Stimulated activated naive B cell treated with anti-CD40 and anti-IgM and Interleukin-4, amounts not matched to agents 10 μg/mL and 1 μg/mL and 100 μg/mL, for 72 hours (primary cell): ENCODE results near the gene ARHGEF19.
"Not testable (repeated sequence)": the region's sequence is repeated elsewhere in the genome, so short reads cannot be mapped to it uniquely, and the experiment has no call there.

Experiments used
- ATAC-seq, 2 donors: fragments of 150-1000 bp; cut with Tn5 transposase; replicated peaks; 2 replicates each; pipeline ENCODE4 v1.10.0; 2021; ENCODE audit warnings: moderate library complexity in 1 of 2
- DNase-seq: peaks from one replicate; pipeline ENCODE4 v3.0.0; 2021
- H3K27ac Mint-ChIP-seq: one replicate; pipeline ENCODE4 v1.8.0; 2022; ENCODE audit warnings: mild to moderate bottlenecking, mixed read lengths
- H3K27me3 Mint-ChIP-seq, 2 donors: one replicate each; pipeline ENCODE4 v1.8.0; 2022; ENCODE audit warnings: mixed read lengths in 2 of 2
- H3K36me3 Mint-ChIP-seq, 2 donors: one replicate each; pipeline ENCODE4 v1.8.0; 2022; ENCODE audit warnings: mixed read lengths in 2 of 2, mild to moderate bottlenecking in 1 of 2
- H3K4me1 Mint-ChIP-seq, 2 donors: one replicate each; pipeline ENCODE4 v1.8.0; 2022; ENCODE audit warnings: mixed read lengths in 2 of 2, mild to moderate bottlenecking in 1 of 2
- H3K4me3 Mint-ChIP-seq, 2 donors: one replicate each; pipeline ENCODE4 v1.8.0; 2022; ENCODE audit warnings: mild to moderate bottlenecking in 2 of 2, mixed read lengths in 2 of 2, moderate library complexity in 1 of 2
- H3K9me3 Mint-ChIP-seq, 2 donors: one replicate each; pipeline ENCODE4 v1.8.0; 2022; ENCODE audit warnings: mixed read lengths in 2 of 2, mild to moderate bottlenecking in 1 of 2

Gene ARHGEF19

DNA sequence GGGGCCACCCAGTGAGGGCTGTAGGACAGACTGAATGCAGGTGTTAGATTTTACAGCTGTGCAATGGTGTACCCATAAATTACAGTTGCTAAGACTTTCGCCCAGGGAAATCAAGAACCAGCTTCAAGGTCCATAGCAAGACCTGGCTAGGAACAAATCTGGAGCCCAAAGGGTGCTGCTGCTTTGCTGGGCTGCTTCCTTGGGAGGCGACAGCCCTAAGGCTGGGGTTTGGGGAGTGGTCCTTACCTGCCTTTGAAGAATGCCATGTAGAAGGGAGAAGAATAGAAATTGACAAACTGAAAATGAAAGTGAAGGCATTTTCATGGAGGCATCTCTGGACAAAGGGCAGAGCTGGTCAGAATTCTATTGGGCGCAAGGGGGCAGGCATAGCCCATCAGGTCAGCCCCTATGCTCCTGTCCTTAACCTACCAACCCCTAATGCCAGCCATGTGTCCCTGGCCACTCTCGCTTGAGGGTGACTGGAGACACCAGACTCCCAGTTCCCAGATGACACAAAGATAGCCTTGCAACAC, 7.6 kb upstream of the ARHGEF19 start:
- H3K36me3 Mint-ChIP-seq, result peaks cover 0 to 6% of the 10 kb centered on the region in 2 donors
- peaks cover 0 to 1% of the 10 kb centered on the region in 2 donors for H3K9me3 Mint-ChIP-seq
- H3K4me1 Mint-ChIP-seq, result peaks cover 13 to 33% of the 10 kb centered on the region in 2 donors
- no peak overlapping the region for H3K27ac Mint-ChIP-seq
- peaks cover 11 to 16% of the 10 kb centered on the region in 2 donors for H3K27me3 Mint-ChIP-seq
- no peak for ATAC-seq
- no peak overlapping the region for H3K4me3 Mint-ChIP-seq
- no peak for DNase-seq

DNA sequence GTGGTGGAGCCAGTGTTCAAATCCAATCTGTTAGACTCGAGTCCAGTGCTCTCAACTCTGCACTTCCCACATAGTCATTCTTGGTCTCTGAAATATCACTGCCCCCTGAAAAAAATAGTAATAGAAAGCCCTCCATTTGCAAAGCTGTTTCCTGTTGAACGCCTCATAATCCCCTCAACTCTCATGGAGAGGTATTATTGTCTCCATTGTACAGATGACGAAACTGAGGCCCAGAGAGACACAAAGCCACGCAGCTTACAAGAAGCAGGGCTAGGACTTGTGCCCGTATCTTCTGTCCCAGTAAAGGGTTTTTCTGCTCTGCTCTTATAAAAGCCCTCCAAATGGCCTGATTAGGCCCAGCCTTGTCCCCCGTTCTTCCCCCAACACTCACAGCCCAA, 6.2 kb upstream of the ARHGEF19 start:
- peaks cover 10 to 28% of the 10 kb centered on the region in 2 donors for H3K4me1 Mint-ChIP-seq
- H3K36me3 Mint-ChIP-seq, result no peaks in the 10 kb centered on the region
- DNase-seq (no peak), ATAC-seq (no peak)
- H3K9me3 Mint-ChIP-seq, result peaks cover 0 to 1% of the 10 kb centered on the region in 2 donors
- no peak overlapping the region for H3K4me3 Mint-ChIP-seq
- peaks cover 4 to 8% of the 10 kb centered on the region in 2 donors for H3K27me3 Mint-ChIP-seq
- no peak overlapping the region for H3K27ac Mint-ChIP-seq

- H3K9me3 Mint-ChIP-seq, result peaks cover 0 to 1% of the 10 kb centered on the region in 2 donors
- H3K36me3 Mint-ChIP-seq, result no peaks in the 10 kb centered on the region
- DNase-seq (no peak), ATAC-seq (no peak)
- H3K27me3 Mint-ChIP-seq, result peaks cover 5 to 10% of the 10 kb centered on the region in 2 donors
- peak overlapping the region; percentile 15 for H3K27ac Mint-ChIP-seq
- peaks cover 10 to 28% of the 10 kb centered on the region in 2 donors for H3K4me1 Mint-ChIP-seq
- H3K4me3 Mint-ChIP-seq, result peak overlapping the region; percentile 54 to 85
Measured at GRCh38 chr1:16218014-16218673, 5.7 kb upstream of the ARHGEF19 start.

GRCh38 chr1:16217061-16217785, 4.8 kb upstream of the ARHGEF19 start:
- H3K27ac Mint-ChIP-seq, result peak overlapping the region; percentile 63
- peaks cover 9 to 15% of the 10 kb centered on the region in 2 donors for H3K27me3 Mint-ChIP-seq

GRCh38 chr1:16215882-16216753, 3.7 kb upstream of the ARHGEF19 start:
- peak overlapping the region; percentile 49 for H3K27ac Mint-ChIP-seq
- peaks cover 4 to 7% of the 10 kb centered on the region in 2 donors for H3K27me3 Mint-ChIP-seq
- DNase-seq (peak; percentile 56), ATAC-seq (peak; percentile 46 to 59)
- H3K9me3 Mint-ChIP-seq, result peaks cover 0 to 1% of the 10 kb centered on the region in 2 donors
- H3K36me3 Mint-ChIP-seq, result no peaks in the 10 kb centered on the region
- peak overlapping the region; percentile 85 for H3K4me3 Mint-ChIP-seq
- H3K4me1 Mint-ChIP-seq, result peaks cover 10 to 28% of the 10 kb centered on the region in 2 donors

More at GRCh38 chr1:16217061-16217785, 4.8 kb upstream of the ARHGEF19 start:
- H3K36me3 Mint-ChIP-seq, result no peaks in the 10 kb centered on the region
- H3K4me1 Mint-ChIP-seq, result peaks cover 10 to 28% of the 10 kb centered on the region in 2 donors
- DNase-seq (peak; percentile 89), ATAC-seq (peak; percentile 96 to 98)
- peaks cover 0 to 1% of the 10 kb centered on the region in 2 donors for H3K9me3 Mint-ChIP-seq
- peak overlapping the region; percentile 84 to 85 for H3K4me3 Mint-ChIP-seq

GRCh38 chr1:16215240-16215639, 2.8 kb upstream of the ARHGEF19 start:
- H3K4me1 Mint-ChIP-seq, result peaks cover 10 to 28% of the 10 kb centered on the region in 2 donors
- not testable (repeated sequence) for H3K27me3 Mint-ChIP-seq, DNase-seq, H3K27ac Mint-ChIP-seq, H3K36me3 Mint-ChIP-seq, H3K4me3 Mint-ChIP-seq, H3K9me3 Mint-ChIP-seq, ATAC-seq

DNA sequence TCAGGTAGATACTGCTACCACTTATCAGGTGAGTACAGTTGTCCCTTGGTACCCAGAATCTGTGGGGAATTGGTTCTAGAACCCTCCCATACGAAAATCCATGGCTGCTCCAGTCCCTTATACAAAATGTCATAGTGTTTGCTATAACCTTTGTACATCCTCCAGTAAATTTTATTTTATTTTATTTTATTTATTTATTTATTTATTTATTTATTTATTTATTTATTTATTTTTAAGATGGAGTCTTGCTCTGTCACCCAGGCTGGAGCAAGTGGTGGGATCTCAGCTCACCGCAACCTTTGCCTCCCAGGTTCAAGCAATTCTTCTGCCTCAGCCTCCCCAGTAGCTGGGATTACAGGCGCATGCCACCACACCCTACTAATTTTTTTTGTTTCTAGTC, 1.1 kb upstream of the ARHGEF19 start:
- not testable (repeated sequence) for H3K36me3 Mint-ChIP-seq, ATAC-seq, H3K4me3 Mint-ChIP-seq, H3K9me3 Mint-ChIP-seq, H3K27ac Mint-ChIP-seq, H3K27me3 Mint-ChIP-seq, DNase-seq
- peaks cover 10 to 28% of the 10 kb centered on the region in 2 donors for H3K4me1 Mint-ChIP-seq

- Mint-ChIP-seq H3K9me3 (no peaks in the 10 kb centered on the region), H3K4me3 (no peak overlapping the region), H3K36me3 (no peaks in the 10 kb centered on the region)
Measured at GRCh38 chr1:16213013-16213412, 561 bp upstream of the ARHGEF19 start.

DNA sequence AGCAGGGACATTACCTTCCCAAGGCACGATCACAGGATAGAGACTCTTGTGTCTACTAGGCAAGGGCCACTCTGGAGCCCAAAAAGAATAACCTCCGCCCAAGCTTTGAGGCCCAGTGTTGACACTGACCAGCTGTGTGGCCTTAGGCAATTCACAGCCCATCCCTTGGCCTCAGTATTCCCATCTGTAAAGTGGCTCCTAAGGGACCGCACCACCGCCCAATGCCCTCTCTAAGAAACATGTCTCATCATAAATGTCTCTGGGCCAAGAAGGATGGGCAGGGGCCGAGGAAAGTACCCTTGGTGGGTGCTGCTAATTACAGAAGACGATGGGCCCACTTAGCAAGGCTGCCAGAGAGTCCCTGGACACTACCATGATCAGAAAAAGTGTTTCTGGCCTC, 628 bp downstream of the ARHGEF19 start:
- Mint-ChIP-seq H3K4me3 (no peak overlapping the region), H3K9me3 (no peaks in the 10 kb centered on the region)
- no peak for ATAC-seq

More at GRCh38 chr1:16213013-16213412, 561 bp upstream of the ARHGEF19 start:
- no peak overlapping the region for H3K27ac Mint-ChIP-seq
- peaks cover 4 to 6% of the 10 kb centered on the region in 2 donors for H3K27me3 Mint-ChIP-seq
- DNase-seq (no peak), ATAC-seq (no peak)
- peaks cover 8 to 23% of the 10 kb centered on the region in 2 donors for H3K4me1 Mint-ChIP-seq

DNA sequence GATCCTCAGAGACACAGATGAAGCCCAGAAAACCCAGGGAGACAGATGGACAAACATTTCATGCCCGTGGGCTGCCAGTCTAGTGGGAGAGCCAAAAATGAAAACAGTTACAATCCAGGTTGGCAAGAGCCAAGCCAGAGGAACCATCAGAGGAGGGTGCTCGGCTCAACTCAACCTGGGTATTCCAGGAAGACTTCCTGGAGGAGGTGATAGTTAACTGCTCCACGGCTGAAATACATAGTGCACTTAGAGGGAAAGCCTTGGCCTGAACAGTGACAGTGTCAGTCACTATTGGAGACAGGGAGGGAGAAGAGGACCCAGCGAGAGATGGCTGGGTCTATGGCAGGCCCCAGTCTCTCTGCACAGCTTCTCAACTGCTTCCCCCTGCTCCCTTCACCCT, 1.9 kb downstream of the ARHGEF19 start:
- Mint-ChIP-seq H3K27ac (no peak overlapping the region), H3K27me3 (peaks cover 4 to 6% of the 10 kb centered on the region in 2 donors), H3K4me1 (peaks cover 4 to 14% of the 10 kb centered on the region in 2 donors), H3K36me3 (no peaks in the 10 kb centered on the region), H3K4me3 (no peak overlapping the region), H3K9me3 (no peaks in the 10 kb centered on the region)
- no peak for ATAC-seq
- no peak for DNase-seq

More for the DNA sequence above, 628 bp downstream of the ARHGEF19 start:
- Mint-ChIP-seq H3K27me3 (peaks cover 4 to 6% of the 10 kb centered on the region in 2 donors), H3K27ac (no peak overlapping the region), H3K4me1 (peaks cover 11 to 17% of the 10 kb centered on the region in 2 donors), H3K36me3 (no peaks in the 10 kb centered on the region)
- DNase-seq, result no peak

DNA sequence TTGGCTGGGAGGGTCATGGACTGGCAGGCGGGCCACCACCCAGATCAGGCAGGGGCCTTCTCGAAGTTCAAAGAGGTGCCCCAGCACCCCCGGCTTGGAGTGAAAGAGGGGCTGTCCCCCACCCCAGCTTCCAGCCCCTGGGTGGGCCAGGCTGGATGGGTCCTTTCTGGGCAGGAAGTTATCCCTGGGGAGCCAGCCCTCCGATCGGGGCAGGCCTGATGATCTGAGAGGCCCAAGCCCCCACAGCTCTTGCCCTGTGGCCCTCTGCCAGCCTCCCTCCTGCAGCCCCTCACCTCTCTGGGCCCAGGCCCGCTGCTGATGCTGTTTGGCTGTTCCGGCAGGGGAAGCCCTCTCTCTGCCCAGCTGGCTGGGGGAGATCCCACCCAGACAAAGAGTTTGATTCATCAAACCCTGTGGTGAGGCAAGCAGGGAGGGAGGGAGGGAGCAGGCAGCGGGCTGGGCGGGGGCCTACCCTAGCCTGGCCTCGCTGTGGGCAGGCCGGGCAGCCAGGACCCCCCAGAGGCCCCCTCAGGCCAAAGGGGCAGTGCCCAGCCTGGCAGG, 2.5 kb downstream of the ARHGEF19 start:
- H3K27ac Mint-ChIP-seq, result no peak overlapping the region
- no peak for DNase-seq

GRCh38 chr1:16209132-16209846, 3.2 kb downstream of the ARHGEF19 start:
- no peak overlapping the region for H3K4me3 Mint-ChIP-seq
- no peak for ATAC-seq
- peaks cover 4 to 6% of the 10 kb centered on the region in 2 donors for H3K27me3 Mint-ChIP-seq
- H3K4me1 Mint-ChIP-seq, result peaks cover 7 to 14% of the 10 kb centered on the region in 2 donors
- no peak overlapping the region for H3K27ac Mint-ChIP-seq
- H3K36me3 Mint-ChIP-seq, result peaks cover 4% of the 10 kb centered on the region in 2 donors
- DNase-seq, result no peak
- H3K9me3 Mint-ChIP-seq, result no peaks in the 10 kb centered on the region

More for the DNA sequence above, 2.5 kb downstream of the ARHGEF19 start:
- Mint-ChIP-seq H3K36me3 (no peaks in the 10 kb centered on the region), H3K9me3 (no peaks in the 10 kb centered on the region), H3K27me3 (peaks cover 4 to 6% of the 10 kb centered on the region in 2 donors), H3K4me3 (no peak overlapping the region), H3K4me1 (peaks cover 4 to 14% of the 10 kb centered on the region in 2 donors)
- ATAC-seq, result no peak
